SU-DHL-6 (cell line): Measurements from ENCODE around the gene CAMK4.

Experiments
- EZH2phosphoT487 ChIP-seq: fragments of 200-600 bp; sonication (generic), shearing (Covaris generic); conservative IDR thresholded peaks from 2 replicates; pipeline ENCODE4 v1.6.1; 2018; ENCODE audit warnings: mild to moderate bottlenecking, antibody characterized with exemption, low read length, moderate library complexity, mixed read lengths
- TF ChIP-seq, protein P1 (sequence below): fragments of 200-600 bp; sonication (generic); IDR thresholded peaks from one replicate; pipeline ENCODE4 v1.5.1; 2017; ENCODE audit warnings: antibody characterized with exemption, mild to moderate bottlenecking, low read length, moderate library complexity; ENCODE audit not compliant: insufficient read depth, poor library complexity, severe bottlenecking

- TF ChIP-seq, protein P1, sequence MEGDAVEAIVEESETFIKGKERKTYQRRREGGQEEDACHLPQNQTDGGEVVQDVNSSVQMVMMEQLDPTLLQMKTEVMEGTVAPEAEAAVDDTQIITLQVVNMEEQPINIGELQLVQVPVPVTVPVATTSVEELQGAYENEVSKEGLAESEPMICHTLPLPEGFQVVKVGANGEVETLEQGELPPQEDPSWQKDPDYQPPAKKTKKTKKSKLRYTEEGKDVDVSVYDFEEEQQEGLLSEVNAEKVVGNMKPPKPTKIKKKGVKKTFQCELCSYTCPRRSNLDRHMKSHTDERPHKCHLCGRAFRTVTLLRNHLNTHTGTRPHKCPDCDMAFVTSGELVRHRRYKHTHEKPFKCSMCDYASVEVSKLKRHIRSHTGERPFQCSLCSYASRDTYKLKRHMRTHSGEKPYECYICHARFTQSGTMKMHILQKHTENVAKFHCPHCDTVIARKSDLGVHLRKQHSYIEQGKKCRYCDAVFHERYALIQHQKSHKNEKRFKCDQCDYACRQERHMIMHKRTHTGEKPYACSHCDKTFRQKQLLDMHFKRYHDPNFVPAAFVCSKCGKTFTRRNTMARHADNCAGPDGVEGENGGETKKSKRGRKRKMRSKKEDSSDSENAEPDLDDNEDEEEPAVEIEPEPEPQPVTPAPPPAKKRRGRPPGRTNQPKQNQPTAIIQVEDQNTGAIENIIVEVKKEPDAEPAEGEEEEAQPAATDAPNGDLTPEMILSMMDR = no peak
- no peak for TF ChIP-seq EZH2phosphoT487
Observed at GRCh38 chr5:111194053-111194452, 30.1 kb upstream of the CAMK4 start.
